A172 (cell line): Measurements from ENCODE around the gene NSMCE1. TPM values are rescaled to one million over a fixed set of nuclear protein-coding genes. Genes with fewer than 3 reads are reported as not detected.
"Not testable (repeated sequence)": the region's sequence is repeated elsewhere in the genome, so short reads cannot be mapped to it uniquely, and the experiment has no call there.

Source experiments
- DNase-seq: peaks from one replicate; pipeline ENCODE4 v3.0.0-alpha.2; 2015; ENCODE audit warnings: low spot score
- total RNA-seq: library from RNA; depleted of rRNA; stranded (reverse); fragments of >200 nt; shearing (Covaris generic); gene quantifications from 2 replicates; pipeline ENCODE4 v1.2.3, GENCODE V29; 2014

The NSMCE1 gene
- total RNA-seq, 1 experiment from 2014 or later = 104 TPM

- no peak for DNase-seq
Observed at GRCh38 chr16:27272076-27272475, 3.5 kb upstream of the NSMCE1 start.

- no peak for DNase-seq
Observed at GRCh38 chr16:27270349-27270748, 1.8 kb upstream of the NSMCE1 start.

- no peak for DNase-seq
Observed at GRCh38 chr16:27269300-27270150, 953 bp upstream of the NSMCE1 start.

GRCh38 chr16:27267037-27267677, 1.4 kb downstream of the NSMCE1 start:
- no peak for DNase-seq

GRCh38 chr16:27265982-27266381, 2.6 kb downstream of the NSMCE1 start:
- DNase-seq = no peak

GRCh38 chr16:27264151-27264550, 4.4 kb downstream of the NSMCE1 start:
- peak; percentile 68 for DNase-seq

- DNase-seq = not testable (repeated sequence)
Observed at GRCh38 chr16:27262904-27263423, 5.6 kb downstream of the NSMCE1 start.

GRCh38 chr16:27259710-27260109, 8.9 kb downstream of the NSMCE1 start:
- no peak for DNase-seq

- DNase-seq = peak; percentile 59
Observed at GRCh38 chr16:27258241-27258734, 10.3 kb downstream of the NSMCE1 start.

- no peak for DNase-seq
Observed at GRCh38 chr16:27257271-27257670, 11.3 kb downstream of the NSMCE1 start.

GRCh38 chr16:27256861-27257260, 11.7 kb downstream of the NSMCE1 start:
- DNase-seq = no peak

GRCh38 chr16:27254262-27254811, 14.2 kb downstream of the NSMCE1 start:
- DNase-seq = no peak

- DNase-seq = peak; percentile 88
Observed at GRCh38 chr16:27253526-27253930, 15.0 kb downstream of the NSMCE1 start.

GRCh38 chr16:27252206-27252585, 16.4 kb downstream of the NSMCE1 start:
- DNase-seq = no peak

GRCh38 chr16:27251541-27252205, 16.9 kb downstream of the NSMCE1 start:
- DNase-seq = no peak

- DNase-seq = not testable (repeated sequence)
Observed at GRCh38 chr16:27248886-27249285, 19.7 kb downstream of the NSMCE1 start.

GRCh38 chr16:27248036-27248435, 20.5 kb downstream of the NSMCE1 start:
- DNase-seq = no peak

GRCh38 chr16:27247076-27247475, 21.5 kb downstream of the NSMCE1 start:
- not testable (repeated sequence) for DNase-seq

GRCh38 chr16:27246439-27246838, 22.1 kb downstream of the NSMCE1 start:
- DNase-seq = no peak

- peak; percentile 50 for DNase-seq
Observed at GRCh38 chr16:27245276-27246172, 23.0 kb downstream of the NSMCE1 start.

- DNase-seq = no peak
Observed at GRCh38 chr16:27244363-27244755, 24.2 kb downstream of the NSMCE1 start.
